ENCODE measurements around the gene ANO4.

GRCh38 chr12:100871195-100871734, 76.7 kb downstream of the ANO4 start:
- no peak for TF ChIP-seq CTCF (conservative IDR thresholded peaks at IDR 0.05; ENCODE audit: low read length)
- TF ChIP-seq EZH2phosphoT487 (IDR thresholded peaks at IDR 0.05; ENCODE audit: borderline replicate concordance), result no peak
